ENCODE results near the gene ARHGEF37.
"Not testable (repeated sequence)": the region's sequence is repeated elsewhere in the genome, so short reads cannot be mapped to it uniquely, and the experiment has no call there.

ARHGEF37 gene

GRCh38 chr5:149567226-149567625 lies 14.1 kb upstream of the ARHGEF37 start:
- no peak for DNase-seq (ENCODE audit: low read depth)

GRCh38 chr5:149572170-149572569 lies 9.1 kb upstream of the ARHGEF37 start:
- no peak for DNase-seq (ENCODE audit: low read depth)

- no peak for DNase-seq (ENCODE audit: low read depth)
These were observed 8.6 kb upstream of the ARHGEF37 start for GRCh38 chr5:149572576-149573231.

DNA sequence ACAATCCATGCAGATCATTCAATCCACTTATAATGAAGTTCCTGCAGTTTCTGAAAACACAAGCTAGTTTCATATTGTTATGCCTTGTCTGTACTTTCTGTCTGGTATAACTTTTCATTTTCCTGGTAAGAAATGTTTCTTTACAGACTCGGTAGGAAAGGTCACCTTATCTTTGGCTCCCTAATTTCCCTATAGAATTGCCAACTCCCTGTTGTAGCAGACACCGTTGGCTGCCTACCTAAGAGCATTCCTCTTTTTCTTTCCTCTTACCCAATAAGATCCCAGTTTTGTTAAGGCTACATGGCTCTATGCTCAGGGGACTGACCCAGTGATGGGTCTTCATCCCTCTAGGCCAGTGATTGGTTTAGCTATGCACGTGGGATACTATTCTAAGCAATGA lies 6.2 kb upstream of the ARHGEF37 start:
- DNase-seq (ENCODE audit: low read depth), result no peak

GRCh38 chr5:149576021-149576420 lies 5.3 kb upstream of the ARHGEF37 start:
- peak; percentile 4 for DNase-seq (ENCODE audit: low read depth)

GRCh38 chr5:149578896-149579295 lies 2.4 kb upstream of the ARHGEF37 start:
- no peak for DNase-seq (ENCODE audit: low read depth)

- DNase-seq (ENCODE audit: low read depth), result no peak
These were observed 498 bp upstream of the ARHGEF37 start for GRCh38 chr5:149580808-149581191.

DNA sequence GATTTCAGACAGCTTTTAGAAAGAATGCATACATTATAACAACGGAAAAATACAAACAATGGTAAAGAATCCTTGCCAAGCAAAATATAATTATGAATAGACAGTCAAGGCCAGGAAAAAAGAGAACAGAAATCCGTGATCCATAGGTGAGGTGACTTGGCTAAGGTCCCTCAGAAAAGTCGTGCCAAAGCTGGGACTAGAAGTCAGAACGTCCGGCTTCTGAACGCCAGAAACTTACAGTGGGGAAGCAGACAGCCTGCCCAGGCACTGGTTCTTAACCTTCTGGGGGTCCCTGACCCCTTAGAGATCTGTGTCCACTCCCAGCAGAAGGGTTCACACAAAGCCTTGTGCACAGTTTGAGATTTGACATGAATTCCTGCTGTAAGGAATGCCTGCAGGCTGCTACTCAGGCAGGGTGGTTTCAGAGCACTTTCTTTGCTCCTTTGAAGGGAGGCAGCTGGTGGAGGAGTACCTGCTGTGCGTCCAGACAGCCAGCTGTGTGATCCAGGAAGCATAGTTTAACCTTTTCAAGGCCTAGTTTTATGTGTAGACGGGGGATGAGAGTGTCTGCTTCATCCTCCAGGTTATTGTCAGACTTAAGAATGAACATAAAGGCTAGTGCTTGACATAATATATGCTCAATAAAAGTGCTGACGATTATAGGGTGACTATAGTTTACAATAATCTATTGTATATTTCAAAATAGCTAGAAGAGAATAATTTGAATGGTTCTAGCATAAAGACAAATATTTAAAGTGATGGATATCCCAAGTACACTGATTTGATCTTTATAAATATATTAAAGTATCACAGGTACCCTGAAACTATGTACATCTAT lies 852 bp downstream of the ARHGEF37 start:
- DNase-seq (ENCODE audit: low read depth), result no peak

- DNase-seq (ENCODE audit: low read depth), result no peak
These were observed 2.1 kb downstream of the ARHGEF37 start for GRCh38 chr5:149583394-149583793.

DNA sequence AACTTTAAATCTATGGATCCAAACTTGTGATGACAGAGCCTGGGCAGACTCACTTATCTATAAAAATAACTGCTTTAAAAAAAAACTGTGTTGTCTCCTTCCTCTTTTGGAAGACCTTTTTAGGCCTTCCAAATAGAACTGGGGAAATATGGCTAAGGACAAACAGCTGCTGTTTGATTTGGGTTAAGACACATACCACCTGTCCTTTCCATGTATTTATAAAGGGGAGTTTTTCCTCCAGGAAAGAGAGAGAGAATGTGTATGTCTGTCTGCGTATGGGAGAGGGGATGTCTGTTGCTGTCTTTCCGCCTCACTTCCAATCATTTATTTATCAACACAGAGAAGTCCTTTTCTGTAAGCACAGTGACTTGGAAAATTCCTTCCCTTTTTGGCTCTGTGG lies 2.8 kb downstream of the ARHGEF37 start:
- no peak for DNase-seq (ENCODE audit: low read depth)

GRCh38 chr5:149585910-149586309 lies 4.6 kb downstream of the ARHGEF37 start:
- DNase-seq (ENCODE audit: low read depth), result no peak

DNA sequence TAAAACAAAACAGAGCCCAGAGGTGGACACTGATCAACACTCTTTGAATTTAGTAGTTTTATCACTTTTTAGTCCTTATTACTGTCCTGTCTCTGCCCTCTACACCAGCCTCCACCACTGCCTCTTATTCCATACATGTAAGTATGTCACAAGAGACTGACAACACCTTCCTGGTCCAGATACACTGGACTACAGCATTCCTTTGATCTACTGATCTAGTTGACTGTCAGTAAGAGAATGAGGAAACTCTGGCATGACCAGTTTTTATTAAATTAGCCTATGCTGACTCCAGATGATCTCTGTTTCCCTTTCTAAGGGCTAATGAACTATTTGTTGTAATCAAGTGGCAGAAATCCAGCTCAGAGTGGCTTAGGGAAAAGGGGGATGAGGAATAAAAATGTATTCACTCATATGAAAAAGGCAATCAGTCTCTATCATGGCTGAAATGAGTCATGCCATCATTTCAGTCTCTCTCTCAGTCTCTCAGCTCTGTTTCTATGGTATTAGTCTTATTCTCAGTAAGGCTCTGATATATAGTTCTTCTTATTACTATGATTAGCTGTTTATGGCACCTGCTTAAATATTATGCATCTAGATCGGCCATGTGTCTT lies 5.5 kb downstream of the ARHGEF37 start:
- no peak for DNase-seq (ENCODE audit: low read depth)

- DNase-seq (ENCODE audit: low read depth), result no peak
These were observed 7.6 kb downstream of the ARHGEF37 start for GRCh38 chr5:149588936-149589335.

DNA sequence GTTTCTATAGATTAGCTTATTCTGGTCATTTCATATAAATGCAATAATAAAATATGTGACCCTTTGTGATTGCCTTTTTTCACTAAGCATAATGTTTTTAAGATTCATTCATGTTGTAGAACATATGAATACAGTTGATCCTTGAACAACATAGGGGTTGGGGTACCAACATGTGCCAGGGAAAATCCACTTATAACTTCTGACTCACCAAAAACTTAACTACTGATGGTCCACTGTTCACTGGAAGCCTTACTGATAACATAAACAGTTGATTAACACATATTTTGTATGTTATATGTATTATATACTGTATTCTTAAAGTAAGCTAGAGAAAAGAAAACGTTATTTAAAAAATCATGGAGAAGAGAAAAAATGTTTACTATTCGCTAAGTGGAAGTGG lies 12.1 kb downstream of the ARHGEF37 start:
- no peak for DNase-seq (ENCODE audit: low read depth)

DNA sequence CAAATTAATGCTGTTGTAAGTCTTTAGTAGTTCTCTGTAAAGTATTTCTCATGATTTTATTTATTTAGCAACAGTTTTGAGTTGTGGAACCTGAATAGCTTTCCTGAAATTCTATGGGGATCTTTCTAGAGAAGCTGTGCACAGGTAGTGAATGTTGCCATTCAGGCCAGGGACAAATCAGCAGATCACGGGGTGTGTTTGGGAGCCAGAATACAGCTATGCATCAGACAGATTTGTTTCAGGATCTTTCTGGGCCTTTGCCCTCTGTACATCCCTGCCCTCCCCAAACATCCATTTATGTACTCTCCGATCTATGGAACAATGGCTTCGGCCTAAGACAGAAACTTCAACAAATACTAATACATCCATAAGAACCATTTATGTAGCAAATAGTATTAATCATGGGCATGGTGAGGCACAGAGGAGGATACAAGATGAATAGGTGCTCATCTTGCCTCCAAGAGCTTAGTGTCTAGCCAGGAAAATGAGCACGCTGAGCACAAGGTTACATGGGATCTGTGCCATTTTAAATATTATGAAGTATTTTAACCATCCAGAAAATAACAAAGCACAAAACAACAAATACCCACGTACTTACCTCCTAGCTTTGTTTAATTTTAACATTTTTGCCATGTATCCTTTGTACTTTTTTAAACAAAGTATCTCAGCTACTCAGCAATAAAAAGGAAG lies 13.1 kb downstream of the ARHGEF37 start:
- DNase-seq (ENCODE audit: low read depth), result no peak

- not testable (repeated sequence) for DNase-seq (ENCODE audit: low read depth)
These were observed 13.8 kb downstream of the ARHGEF37 start for GRCh38 chr5:149595105-149595504.

- DNase-seq (ENCODE audit: low read depth), result no peak
These were observed 15.4 kb downstream of the ARHGEF37 start for GRCh38 chr5:149596712-149597111.

DNA sequence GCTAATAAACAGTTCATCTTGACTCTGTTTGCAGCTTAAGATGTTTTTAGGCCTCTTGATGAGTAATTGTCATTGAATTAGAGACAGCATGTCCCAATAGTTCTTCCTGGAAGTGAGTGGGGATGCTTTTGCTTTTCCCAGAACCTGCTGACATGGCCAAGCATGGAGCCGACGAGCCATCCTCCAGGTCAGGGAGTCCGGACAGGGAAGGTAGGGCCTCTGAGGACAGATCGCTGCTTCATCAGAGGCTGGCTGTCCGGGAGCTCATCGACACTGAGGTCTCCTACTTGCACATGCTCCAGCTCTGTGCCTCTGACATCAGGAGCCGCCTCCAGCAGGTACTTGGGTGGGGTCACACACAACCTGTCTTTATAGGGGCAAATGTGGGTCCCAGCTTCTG lies 16.3 kb downstream of the ARHGEF37 start:
- no peak for DNase-seq (ENCODE audit: low read depth)

- DNase-seq (ENCODE audit: low read depth), result not testable (repeated sequence)
These were observed 16.9 kb downstream of the ARHGEF37 start for GRCh38 chr5:149598234-149598633.

GRCh38 chr5:149598966-149599365 lies 17.7 kb downstream of the ARHGEF37 start:
- DNase-seq (ENCODE audit: low read depth), result no peak

GRCh38 chr5:149599375-149599774 lies 18.1 kb downstream of the ARHGEF37 start:
- DNase-seq (ENCODE audit: low read depth), result no peak

DNA sequence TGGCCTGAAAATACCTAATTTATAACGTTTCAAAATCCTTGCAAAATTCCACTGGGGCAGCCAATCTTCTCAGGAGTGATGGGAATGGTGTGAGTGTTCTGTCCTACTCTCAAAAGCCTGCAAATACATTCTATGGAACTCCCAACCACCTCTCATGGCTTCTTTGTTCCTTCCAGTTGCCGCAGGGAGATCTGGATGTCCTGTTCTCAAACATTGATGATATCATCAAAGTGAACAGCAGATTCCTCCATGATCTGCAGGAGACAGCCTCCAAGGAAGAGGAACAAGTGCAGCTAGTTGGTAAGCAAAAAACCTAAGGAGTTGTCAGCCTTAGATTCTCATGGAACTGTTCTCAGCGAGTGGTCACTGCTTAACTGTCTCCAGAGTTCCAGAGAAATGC lies 19.6 kb downstream of the ARHGEF37 start:
- no peak for DNase-seq (ENCODE audit: low read depth)

DNA sequence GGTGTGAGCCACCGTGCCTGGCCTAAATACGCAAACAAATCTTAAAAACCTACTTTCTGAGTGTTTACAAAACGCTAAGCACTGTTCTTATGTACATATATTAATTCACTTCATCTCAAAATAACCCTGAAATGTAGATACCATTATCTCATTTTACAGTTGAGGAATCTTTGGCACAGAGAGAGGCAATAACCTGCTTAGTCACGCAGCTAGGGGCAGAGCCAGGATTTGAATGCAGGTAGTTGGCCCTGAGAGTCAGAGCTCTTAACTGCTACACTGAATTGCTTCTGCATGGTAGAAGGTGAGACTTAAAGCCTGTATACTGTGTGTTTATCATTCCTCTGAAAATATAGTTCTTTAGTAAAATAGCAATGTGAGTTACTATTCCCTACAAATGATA lies 21.9 kb downstream of the ARHGEF37 start:
- DNase-seq (ENCODE audit: low read depth), result no peak
